ENCODE measurements around the gene GDPD4. TPM values are rescaled to one million over a fixed set of nuclear protein-coding genes. Genes with fewer than 3 reads are reported as not detected.
A peak's percentile ranks its signal among the peaks of the same experiment; 100 is the strongest.

The GDPD4 gene
- total RNA-seq, 2 experiments from 2014 or later: not detected

DNA sequence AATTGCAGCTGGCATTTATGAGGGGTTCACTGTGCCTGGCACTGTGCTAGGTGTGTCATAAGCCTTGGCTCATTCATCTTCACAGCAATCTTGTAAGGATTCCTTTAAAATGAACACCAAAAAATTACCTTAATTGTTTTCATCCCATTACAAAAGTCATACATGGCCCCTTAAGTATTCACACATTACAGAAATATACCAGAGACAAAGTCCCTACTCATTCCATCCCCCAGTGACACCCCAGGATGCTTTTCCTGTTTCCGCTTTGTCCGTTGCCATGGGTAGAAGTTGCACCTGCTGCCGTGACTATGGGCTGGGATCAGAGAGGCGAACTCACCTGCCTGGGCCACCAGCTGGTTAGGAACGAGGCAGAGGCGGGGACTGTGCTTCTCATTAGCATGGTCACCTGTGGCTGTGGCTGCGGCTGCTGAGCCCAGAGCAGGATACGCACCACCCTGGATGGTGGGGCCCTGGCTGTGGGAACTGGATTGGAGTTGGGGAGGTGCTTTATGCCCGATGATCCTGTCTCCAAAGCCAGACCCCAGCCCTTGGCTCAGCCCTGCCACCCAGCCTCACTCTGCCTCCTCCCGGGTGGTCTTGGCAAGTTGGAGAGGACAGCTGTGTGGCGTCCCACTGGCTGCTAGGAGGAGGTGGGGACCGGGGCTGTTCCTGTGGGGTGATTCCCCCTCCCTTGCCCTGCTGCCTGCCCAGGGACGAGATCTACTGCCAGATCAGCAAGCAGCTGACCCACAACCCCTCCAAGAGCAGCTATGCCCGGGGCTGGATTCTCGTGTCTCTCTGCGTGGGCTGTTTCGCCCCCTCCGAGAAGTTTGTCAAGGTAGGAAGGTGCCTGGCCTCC is 112.6 kb downstream of the GDPD4 start:
- Mint-ChIP-seq H3K27me3 (ENCODE audit: low read depth) (no peaks in the 10 kb centered on the region), H3K4me1 (ENCODE audit: low read depth) (no peaks in the 10 kb centered on the region), H3K9me3 (no peaks in the 10 kb centered on the region), H3K36me3 (ENCODE audit: low read depth) (no peaks in the 10 kb centered on the region), H3K4me3 (no peak overlapping the region), H3K27ac (no peak overlapping the region)
- intact Hi-C loops (cut with micrococcal nuclease): loop anchor here (1.0 kb wide), 3 partner anchors 62 to 269 kb away; no protein-coding TSS in a partner anchor
- CTCF ChIA-PET: interaction anchor here (0.8 to 8.4 kb wide), 9 partner anchors 11 to 360 kb away, joined by 3 to 87 read pairs (median 4); partner anchors contain the start of gene MYO7A
- DNase-seq: no peak

DNA sequence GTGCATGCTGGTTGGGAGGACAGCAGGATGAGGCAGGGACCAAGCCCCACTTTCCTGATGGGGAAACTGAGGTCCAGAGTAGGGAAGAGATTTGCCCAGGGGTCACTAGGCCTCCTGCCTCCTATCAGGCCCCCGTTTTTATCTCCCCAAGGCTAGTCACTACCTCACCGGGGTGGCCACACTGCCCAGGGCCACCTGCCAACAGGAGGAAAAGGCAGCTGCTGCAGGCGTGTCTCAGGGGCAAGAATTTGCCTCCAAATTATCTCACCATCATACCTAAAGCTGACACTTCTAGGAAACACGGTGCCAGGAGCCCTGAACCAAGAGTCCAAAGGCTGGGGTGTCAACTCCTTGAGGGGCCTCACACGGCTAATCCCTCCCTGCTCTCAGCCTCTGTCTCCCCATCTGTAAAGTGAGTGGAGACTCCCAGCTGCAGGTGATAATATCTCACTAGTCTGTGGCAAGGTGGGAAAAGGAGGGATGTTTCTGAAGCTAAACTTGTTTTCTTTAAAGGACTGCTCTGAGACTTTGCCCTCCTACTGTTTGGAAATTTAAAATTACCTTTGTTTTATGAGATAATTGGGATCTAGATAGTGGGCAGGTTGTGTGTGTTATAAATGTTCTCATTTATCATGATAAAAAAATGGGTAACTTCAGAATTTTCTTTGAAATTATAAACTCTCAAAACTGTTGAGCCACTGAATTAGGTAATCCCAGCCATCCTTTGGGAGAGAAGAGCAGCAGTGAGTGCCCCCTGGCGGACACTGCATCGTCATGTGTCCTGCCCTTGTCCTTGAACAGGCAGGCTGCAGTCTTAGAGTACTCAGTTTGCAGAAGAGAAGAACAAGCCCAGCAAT is 113.5 kb downstream of the GDPD4 start:
- Mint-ChIP-seq H3K9me3 (no peaks in the 10 kb centered on the region), H3K27ac (no peak overlapping the region), H3K36me3 (ENCODE audit: low read depth) (no peaks in the 10 kb centered on the region), H3K27me3 (ENCODE audit: low read depth) (no peaks in the 10 kb centered on the region), H3K4me1 (ENCODE audit: low read depth) (no peaks in the 10 kb centered on the region), H3K4me3 (no peak overlapping the region)
- intact Hi-C loops (cut with micrococcal nuclease): loop anchor here (1.0 kb wide), 3 partner anchors 61 to 268 kb away; no protein-coding TSS in a partner anchor
- CTCF ChIA-PET: interaction anchor here (0.6 to 8.4 kb wide), 16 partner anchors 11 to 415 kb away, joined by 3 to 87 read pairs (median 4); partner anchors contain the start of gene MYO7A
- peak; percentile 85 for DNase-seq

DNA sequence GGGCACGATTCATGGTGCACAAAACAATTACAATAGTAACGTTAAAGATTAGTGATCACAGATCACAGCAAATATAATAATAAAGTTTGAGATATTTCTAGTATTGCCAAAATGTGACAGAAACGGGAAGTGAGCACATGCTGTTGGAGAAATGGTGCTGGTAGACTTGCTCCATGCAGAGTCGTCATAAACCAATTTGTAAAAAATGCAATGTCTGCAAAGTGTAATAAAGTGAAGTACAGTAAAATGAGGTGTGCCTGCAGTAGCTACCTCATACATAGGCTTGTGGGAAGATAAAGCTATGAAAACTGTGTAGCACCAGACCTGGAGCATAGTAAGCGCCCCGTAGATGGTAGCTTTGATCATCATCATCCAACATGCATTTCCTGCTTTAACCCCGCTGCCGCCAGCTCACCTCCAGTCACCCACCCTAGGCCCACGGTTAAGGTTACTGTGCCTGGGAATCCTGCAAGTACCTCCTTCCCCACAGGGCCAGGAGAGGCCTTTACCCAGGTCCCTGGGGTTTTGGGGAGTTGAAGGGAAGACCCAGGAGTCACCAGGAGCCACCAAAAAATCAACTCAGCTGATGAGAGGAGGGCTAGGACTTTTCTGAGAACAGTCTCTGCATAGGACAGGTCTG is 114.3 kb downstream of the GDPD4 start:
- DNase-seq: no peak
- CTCF ChIA-PET: interaction anchor here (0.6 to 8.4 kb wide), 13 partner anchors 12 to 460 kb away, joined by 3 to 87 read pairs (median 4); partner anchors contain the start of gene MYO7A
- intact Hi-C loops (cut with micrococcal nuclease): no loop called here

DNA sequence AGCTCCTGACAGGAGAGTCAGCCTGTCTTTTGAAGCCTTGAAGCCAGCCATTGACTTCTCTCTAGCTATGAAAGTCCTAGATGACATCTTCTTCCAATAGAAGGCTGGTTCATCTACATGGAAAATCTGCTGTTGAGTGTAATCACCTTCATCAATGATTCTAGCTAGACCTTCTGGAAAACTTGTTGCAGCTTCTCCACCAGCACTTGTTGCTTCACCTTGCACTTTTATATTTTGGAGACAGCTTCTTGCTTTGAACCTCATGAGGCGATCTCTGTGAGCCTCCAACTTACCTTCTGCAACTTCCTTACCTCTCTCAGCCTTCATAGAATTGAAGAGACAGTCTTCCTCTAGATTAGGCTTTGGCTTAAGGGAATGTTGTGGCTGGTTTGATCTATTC is 115.2 kb downstream of the GDPD4 start:
- DNase-seq: no peak
- H3K4me3 Mint-ChIP-seq: no peak overlapping the region
- no peak overlapping the region for H3K27ac Mint-ChIP-seq
- intact Hi-C loops (cut with micrococcal nuclease): no loop called here
- CTCF ChIA-PET: interaction anchor here (0.8 to 8.4 kb wide), 5 partner anchors 21 to 226 kb away, joined by 3 to 87 read pairs (median 4); partner anchors contain the start of gene MYO7A
- no peaks in the 10 kb centered on the region for H3K36me3 Mint-ChIP-seq (ENCODE audit: low read depth)
- no peaks in the 10 kb centered on the region for H3K27me3 Mint-ChIP-seq (ENCODE audit: low read depth)
- no peaks in the 10 kb centered on the region for H3K4me1 Mint-ChIP-seq (ENCODE audit: low read depth)
- no peaks in the 10 kb centered on the region for H3K9me3 Mint-ChIP-seq

More for the DNA sequence above, 114.3 kb downstream of the GDPD4 start:
- Mint-ChIP-seq H3K27ac (no peak overlapping the region), H3K4me3 (no peak overlapping the region), H3K27me3 (ENCODE audit: low read depth) (no peaks in the 10 kb centered on the region), H3K36me3 (ENCODE audit: low read depth) (no peaks in the 10 kb centered on the region), H3K9me3 (no peaks in the 10 kb centered on the region), H3K4me1 (ENCODE audit: low read depth) (no peaks in the 10 kb centered on the region)

DNA sequence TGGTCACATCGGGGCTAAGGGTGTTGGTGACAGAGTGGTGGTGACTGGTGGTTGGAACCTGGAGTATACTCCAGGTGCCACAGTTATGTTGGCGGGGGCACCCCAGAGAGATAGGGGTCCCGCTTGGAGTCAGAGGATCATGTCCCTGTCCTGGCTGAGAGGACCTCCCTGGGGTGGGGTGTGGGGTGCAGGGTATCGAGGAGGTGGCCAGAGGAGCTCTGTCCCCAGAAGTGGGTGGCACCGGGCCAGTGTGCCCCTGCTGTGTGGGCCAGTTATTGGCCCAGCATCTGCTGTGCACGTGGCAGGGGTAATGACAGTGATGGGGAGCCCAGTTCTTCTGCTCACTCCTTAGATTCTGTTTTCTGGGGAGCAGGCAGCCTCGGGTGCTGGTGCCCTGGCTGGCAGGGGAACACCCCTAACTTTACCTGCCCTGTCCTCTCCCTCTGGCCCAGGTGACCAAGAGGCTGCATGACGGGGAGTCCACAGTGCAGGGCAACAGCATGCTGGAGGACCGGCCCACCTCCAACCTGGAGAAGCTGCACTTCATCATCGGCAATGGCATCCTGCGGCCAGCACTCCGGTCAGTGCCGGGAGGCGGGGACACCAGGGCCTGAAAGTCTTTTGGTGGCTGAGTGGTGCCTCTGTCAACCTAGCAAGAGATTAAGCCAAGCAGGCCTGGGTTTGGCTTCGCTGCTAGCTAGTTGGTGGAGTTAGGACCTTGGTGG is 117.2 kb downstream of the GDPD4 start:
- CTCF ChIA-PET: interaction anchor here (1.2 to 8.4 kb wide), 2 partner anchors 21 to 55 kb away, joined by 5 to 87 read pairs; partner anchors contain the start of gene MYO7A
- H3K4me1 Mint-ChIP-seq (ENCODE audit: low read depth): no peaks in the 10 kb centered on the region
- no peak overlapping the region for H3K27ac Mint-ChIP-seq
- no peaks in the 10 kb centered on the region for H3K27me3 Mint-ChIP-seq (ENCODE audit: low read depth)
- DNase-seq: no peak
- intact Hi-C loops (cut with micrococcal nuclease): no loop called here
- no peaks in the 10 kb centered on the region for H3K9me3 Mint-ChIP-seq
- H3K4me3 Mint-ChIP-seq: no peak overlapping the region
- H3K36me3 Mint-ChIP-seq (ENCODE audit: low read depth): no peaks in the 10 kb centered on the region

DNA sequence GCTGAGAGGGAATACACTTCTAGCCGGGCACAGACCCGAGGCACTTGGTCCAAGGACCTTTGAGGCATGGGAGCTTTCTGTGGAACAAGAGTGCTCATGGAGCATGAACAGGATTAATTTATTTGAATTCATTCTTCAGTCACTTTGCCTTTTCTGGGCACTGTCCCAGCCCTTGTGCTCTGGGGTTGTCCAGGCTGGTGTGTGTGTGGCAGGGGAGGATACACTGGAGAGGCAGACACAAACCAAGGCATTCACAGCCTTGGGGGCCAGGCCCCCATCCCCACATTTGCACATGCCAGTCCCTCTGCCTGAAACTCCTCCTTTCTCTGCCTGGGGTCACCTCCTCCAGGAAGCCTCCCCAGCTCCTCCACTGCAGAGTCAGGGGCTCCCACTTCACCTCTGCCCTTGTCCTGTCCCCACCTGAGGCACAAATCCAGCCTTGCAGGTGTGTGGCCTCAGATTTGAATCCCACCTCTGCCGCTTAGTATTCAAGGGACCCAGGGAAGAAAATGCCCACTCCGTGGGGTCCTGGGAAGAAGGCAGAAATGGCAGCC is 118.0 kb downstream of the GDPD4 start:
- no peak for DNase-seq
- CTCF ChIA-PET: interaction anchor here (8.4 kb wide), 1 partner anchor 55 kb away, joined by 87 read pairs; the partner anchor contains the start of gene MYO7A
- intact Hi-C loops (cut with micrococcal nuclease): no loop called here
- Mint-ChIP-seq H3K27me3 (ENCODE audit: low read depth) (no peaks in the 10 kb centered on the region), H3K36me3 (ENCODE audit: low read depth) (no peaks in the 10 kb centered on the region), H3K4me1 (ENCODE audit: low read depth) (no peaks in the 10 kb centered on the region), H3K9me3 (no peaks in the 10 kb centered on the region), H3K4me3 (no peak overlapping the region), H3K27ac (no peak overlapping the region)

DNA sequence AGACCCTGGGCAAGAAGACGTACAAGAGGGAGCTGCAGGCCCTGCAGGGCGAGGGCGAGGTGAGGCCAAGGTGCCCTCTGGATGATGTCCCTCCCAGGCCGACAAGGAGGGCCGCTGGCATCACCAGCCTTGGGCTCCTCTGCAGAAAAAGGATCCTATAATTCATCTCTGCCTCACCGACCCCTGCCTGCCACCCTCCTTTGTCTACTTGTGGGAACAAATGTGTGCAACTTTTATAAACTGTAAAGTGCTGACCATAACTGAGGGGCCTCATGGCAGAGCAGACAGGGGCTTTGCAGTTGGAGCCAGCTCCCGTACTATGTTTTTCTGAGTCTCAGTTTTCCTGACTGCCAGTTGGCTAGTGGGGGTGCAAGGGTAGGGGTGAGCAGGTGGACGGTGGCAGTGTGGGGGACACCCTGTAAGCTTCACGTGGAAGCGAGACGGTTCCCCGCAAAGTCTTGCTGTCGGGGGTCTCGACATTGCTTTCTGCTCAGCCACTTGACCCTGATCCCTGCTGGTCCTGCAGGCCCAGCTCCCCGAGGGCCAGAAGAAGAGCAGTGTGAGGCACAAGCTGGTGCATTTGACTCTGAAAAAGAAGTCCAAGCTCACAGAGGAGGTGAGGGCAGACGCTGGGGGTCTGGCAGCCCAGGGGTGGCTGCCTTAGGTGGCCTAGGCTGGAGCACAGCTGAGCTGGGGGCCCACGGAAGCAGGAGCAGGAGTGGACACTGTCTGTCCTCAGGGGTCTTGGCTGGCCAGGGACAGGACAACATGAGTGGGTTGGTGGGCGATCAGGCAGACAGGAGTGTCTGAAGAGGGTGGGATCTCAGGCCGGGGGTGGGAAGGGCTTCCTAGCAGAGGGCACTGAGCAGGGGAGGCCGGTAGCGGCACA is 118.7 kb downstream of the GDPD4 start:
- CTCF ChIA-PET: interaction anchor here (8.4 kb wide), 1 partner anchor 54 kb away, joined by 87 read pairs; the partner anchor contains the start of gene MYO7A
- Mint-ChIP-seq H3K27me3 (ENCODE audit: low read depth) (no peaks in the 10 kb centered on the region), H3K4me1 (ENCODE audit: low read depth) (no peaks in the 10 kb centered on the region), H3K36me3 (ENCODE audit: low read depth) (no peaks in the 10 kb centered on the region), H3K9me3 (no peaks in the 10 kb centered on the region), H3K4me3 (no peak overlapping the region), H3K27ac (no peak overlapping the region)
- no peak for DNase-seq
- intact Hi-C loops (cut with micrococcal nuclease): no loop called here

DNA sequence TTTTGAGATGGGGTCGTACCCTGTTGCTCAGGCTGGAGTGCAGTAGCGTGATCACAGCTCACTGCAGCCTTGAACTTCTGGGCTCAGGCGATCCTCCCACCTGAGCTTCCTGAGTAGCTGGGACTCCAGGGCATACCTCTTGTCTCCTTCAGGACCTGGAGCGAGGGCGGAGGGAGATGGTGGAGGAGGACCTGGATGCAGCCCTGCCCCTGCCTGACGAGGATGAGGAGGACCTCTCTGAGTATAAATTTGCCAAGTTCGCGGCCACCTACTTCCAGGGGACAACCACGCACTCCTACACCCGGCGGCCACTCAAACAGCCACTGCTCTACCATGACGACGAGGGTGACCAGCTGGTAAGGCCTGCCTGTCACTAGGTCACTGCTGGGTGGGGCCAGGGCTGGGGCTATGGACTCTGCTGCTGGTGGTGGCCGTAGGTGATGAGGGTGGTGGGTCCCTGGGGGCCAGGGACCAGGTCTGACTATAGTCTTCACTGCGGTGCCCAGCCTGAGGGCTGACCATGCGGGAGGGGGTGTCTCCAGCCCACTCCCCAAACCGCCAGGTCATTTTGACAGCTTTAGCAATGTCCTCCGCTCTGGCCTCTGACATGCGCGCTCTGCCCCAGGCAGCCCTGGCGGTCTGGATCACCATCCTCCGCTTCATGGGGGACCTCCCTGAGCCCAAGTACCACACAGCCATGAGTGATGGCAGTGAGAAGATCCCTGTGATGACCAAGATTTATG is 119.5 kb downstream of the GDPD4 start:
- Mint-ChIP-seq H3K27ac (no peak overlapping the region), H3K27me3 (ENCODE audit: low read depth) (no peaks in the 10 kb centered on the region), H3K9me3 (no peaks in the 10 kb centered on the region), H3K4me3 (no peak overlapping the region), H3K36me3 (ENCODE audit: low read depth) (no peaks in the 10 kb centered on the region), H3K4me1 (ENCODE audit: low read depth) (no peaks in the 10 kb centered on the region)
- CTCF ChIA-PET: interaction anchor here (8.4 kb wide), 1 partner anchor 53 kb away, joined by 87 read pairs; the partner anchor contains the start of gene MYO7A
- DNase-seq: no peak
- intact Hi-C loops (cut with micrococcal nuclease): no loop called here

DNA sequence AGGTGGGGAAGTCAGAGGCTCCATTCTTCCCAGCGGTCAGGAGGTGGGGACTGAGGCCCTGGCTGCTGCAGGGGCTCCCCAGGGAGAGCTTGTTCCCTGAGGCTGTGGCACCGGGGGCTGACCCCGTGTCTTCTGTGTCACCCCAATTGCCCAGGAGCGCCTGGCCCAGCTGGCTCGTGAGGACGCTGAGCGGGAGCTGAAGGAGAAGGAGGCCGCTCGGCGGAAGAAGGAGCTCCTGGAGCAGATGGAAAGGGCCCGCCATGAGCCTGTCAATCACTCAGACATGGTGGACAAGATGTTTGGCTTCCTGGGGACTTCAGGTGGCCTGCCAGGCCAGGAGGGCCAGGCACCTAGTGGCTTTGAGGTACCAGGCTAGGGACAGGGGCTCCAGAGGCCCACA is 120.3 kb downstream of the GDPD4 start:
- CTCF ChIA-PET: no interaction called here
- H3K27me3 Mint-ChIP-seq (ENCODE audit: low read depth): no peaks in the 10 kb centered on the region

DNA sequence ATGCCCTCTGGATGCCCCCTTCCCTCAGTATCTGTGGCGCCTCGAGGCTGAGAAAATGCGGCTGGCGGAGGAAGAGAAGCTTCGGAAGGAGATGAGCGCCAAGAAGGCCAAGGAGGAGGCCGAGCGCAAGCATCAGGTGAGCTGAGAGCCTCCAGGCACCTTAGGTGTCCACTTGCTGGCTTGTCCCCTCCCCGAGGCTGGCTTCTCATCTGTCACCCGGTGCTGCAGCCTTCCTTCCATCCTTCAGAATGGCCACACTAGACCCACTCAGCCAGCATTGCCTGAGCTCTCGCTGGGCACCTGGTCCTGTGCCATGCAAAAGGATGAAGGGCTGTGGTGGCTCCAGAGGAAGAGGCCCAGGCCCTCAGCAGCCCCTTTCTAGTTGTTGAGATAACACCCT is 121.1 kb downstream of the GDPD4 start:
- Mint-ChIP-seq H3K36me3 (ENCODE audit: low read depth) (no peaks in the 10 kb centered on the region), H3K4me1 (ENCODE audit: low read depth) (no peaks in the 10 kb centered on the region), H3K4me3 (no peak overlapping the region), H3K9me3 (no peaks in the 10 kb centered on the region), H3K27ac (no peak overlapping the region), H3K27me3 (ENCODE audit: low read depth) (no peaks in the 10 kb centered on the region)
- intact Hi-C loops (cut with micrococcal nuclease): no loop called here
- CTCF ChIA-PET: no interaction called here
- DNase-seq: no peak

More for the DNA sequence above, 120.3 kb downstream of the GDPD4 start:
- intact Hi-C loops (cut with micrococcal nuclease): no loop called here
- no peak for DNase-seq
- Mint-ChIP-seq H3K9me3 (no peaks in the 10 kb centered on the region), H3K4me3 (no peak overlapping the region), H3K4me1 (ENCODE audit: low read depth) (no peaks in the 10 kb centered on the region), H3K27ac (no peak overlapping the region), H3K36me3 (ENCODE audit: low read depth) (no peaks in the 10 kb centered on the region)

Measured in activated naive CD4-positive, alpha-beta T cell treated with anti-CD3 and anti-CD28 coated beads for 36 hours (primary cell).